ENCODE data around the gene USP40.

The USP40 gene

GRCh38 chr2:233476063-233476410 is 90.5 kb downstream of the USP40 start:
- Histone ChIP-seq H3K4me3 (ENCODE audit: insufficient read depth, low read length, poor library complexity, severe bottlenecking) (no peak overlapping the region), H3K27me3 (ENCODE audit: low read length) (no peaks in the 10 kb centered on the region), H3K4me2 (ENCODE audit: low read depth, low read length, poor library complexity, severe bottlenecking) (no peak overlapping the region), H4K20me1 (ENCODE audit: low read depth, low read length) (no peaks in the 10 kb centered on the region), H3F3A (ENCODE audit: insufficient read depth) (no peaks in the 10 kb centered on the region), H3K9me2 (replicated peaks; ENCODE audit: insufficient read depth, low read length) (no peaks in the 10 kb centered on the region), H3K79me2 (ENCODE audit: insufficient read depth, low read length) (no peaks in the 10 kb centered on the region), H3K9me3 (ENCODE audit: insufficient read depth, low read length) (no peaks in the 10 kb centered on the region), H3K9ac (ENCODE audit: low read length) (no peak overlapping the region), H3K27ac (ENCODE audit: low read depth, low read length) (no peak overlapping the region), H2AFZ (ENCODE audit: low read depth, low read length, severe bottlenecking) (no peak overlapping the region), H3K36me3 (ENCODE audit: low read length) (no peaks in the 10 kb centered on the region)
- no peak for TF ChIP-seq CTCF (IDR thresholded peaks at IDR 0.05; ENCODE audit: insufficient read depth, low read length, poor library complexity, severe bottlenecking)
- TF ChIP-seq EZH2phosphoT487 (conservative IDR thresholded peaks at IDR 0.05; ENCODE audit: low read length): no peak

- no peak overlapping the region for H2AFZ ChIP-seq (ENCODE audit: low read depth, low read length, severe bottlenecking)
- no peaks in the 10 kb centered on the region for H3K36me3 ChIP-seq (ENCODE audit: low read length)
- H3K27ac ChIP-seq (ENCODE audit: low read depth, low read length): no peak overlapping the region
- H3K9ac ChIP-seq (ENCODE audit: low read length): no peak overlapping the region
- no peaks in the 10 kb centered on the region for H3K9me2 ChIP-seq (replicated peaks; ENCODE audit: insufficient read depth, low read length)
- H3K27me3 ChIP-seq (ENCODE audit: low read length): no peaks in the 10 kb centered on the region
- no peaks in the 10 kb centered on the region for H3K9me3 ChIP-seq (ENCODE audit: insufficient read depth, low read length)
- H3K4me2 ChIP-seq (ENCODE audit: low read depth, low read length, poor library complexity, severe bottlenecking): no peak overlapping the region
- no peak overlapping the region for H3K4me3 ChIP-seq (ENCODE audit: insufficient read depth, low read length, poor library complexity, severe bottlenecking)
- no peaks in the 10 kb centered on the region for H3K79me2 ChIP-seq (ENCODE audit: insufficient read depth, low read length)
- TF ChIP-seq EZH2phosphoT487 (conservative IDR thresholded peaks at IDR 0.05; ENCODE audit: low read length) (no peak), CTCF (IDR thresholded peaks at IDR 0.05; ENCODE audit: insufficient read depth, low read length, poor library complexity, severe bottlenecking) (no peak)
- no peaks in the 10 kb centered on the region for H3F3A ChIP-seq (ENCODE audit: insufficient read depth)
- H4K20me1 ChIP-seq (ENCODE audit: low read depth, low read length): no peaks in the 10 kb centered on the region
These were observed 92.0 kb downstream of the USP40 start for GRCh38 chr2:233474308-233475160.

- Histone ChIP-seq H3K36me3 (ENCODE audit: low read length) (no peaks in the 10 kb centered on the region), H3K9ac (ENCODE audit: low read length) (no peak overlapping the region), H3K9me3 (ENCODE audit: insufficient read depth, low read length) (no peaks in the 10 kb centered on the region), H3K9me2 (replicated peaks; ENCODE audit: insufficient read depth, low read length) (no peaks in the 10 kb centered on the region), H3K4me2 (ENCODE audit: low read depth, low read length, poor library complexity, severe bottlenecking) (no peak overlapping the region), H3K79me2 (ENCODE audit: insufficient read depth, low read length) (no peaks in the 10 kb centered on the region), H3K27me3 (ENCODE audit: low read length) (no peaks in the 10 kb centered on the region), H3K27ac (ENCODE audit: low read depth, low read length) (no peak overlapping the region), H2AFZ (ENCODE audit: low read depth, low read length, severe bottlenecking) (no peak overlapping the region), H3K4me3 (ENCODE audit: insufficient read depth, low read length, poor library complexity, severe bottlenecking) (no peak overlapping the region), H3F3A (ENCODE audit: insufficient read depth) (no peaks in the 10 kb centered on the region), H4K20me1 (ENCODE audit: low read depth, low read length) (no peaks in the 10 kb centered on the region)
- no peak for TF ChIP-seq EZH2phosphoT487 (conservative IDR thresholded peaks at IDR 0.05; ENCODE audit: low read length)
These were observed 92.7 kb downstream of the USP40 start for GRCh38 chr2:233473878-233474277.

- Histone ChIP-seq H3K9me3 (ENCODE audit: insufficient read depth, low read length) (no peaks in the 10 kb centered on the region), H3K27ac (ENCODE audit: low read depth, low read length) (no peak overlapping the region), H3K27me3 (ENCODE audit: low read length) (no peaks in the 10 kb centered on the region), H4K20me1 (ENCODE audit: low read depth, low read length) (no peaks in the 10 kb centered on the region), H3K9me2 (replicated peaks; ENCODE audit: insufficient read depth, low read length) (no peaks in the 10 kb centered on the region), H3K36me3 (ENCODE audit: low read length) (no peaks in the 10 kb centered on the region), H3K4me2 (ENCODE audit: low read depth, low read length, poor library complexity, severe bottlenecking) (no peak overlapping the region), H3F3A (ENCODE audit: insufficient read depth) (no peaks in the 10 kb centered on the region), H3K79me2 (ENCODE audit: insufficient read depth, low read length) (no peaks in the 10 kb centered on the region), H3K4me3 (ENCODE audit: insufficient read depth, low read length, poor library complexity, severe bottlenecking) (no peak overlapping the region), H3K9ac (ENCODE audit: low read length) (no peak overlapping the region), H2AFZ (ENCODE audit: low read depth, low read length, severe bottlenecking) (no peak overlapping the region)
- TF ChIP-seq CTCF (IDR thresholded peaks at IDR 0.05; ENCODE audit: insufficient read depth, low read length, poor library complexity, severe bottlenecking) (no peak), EZH2phosphoT487 (conservative IDR thresholded peaks at IDR 0.05; ENCODE audit: low read length) (no peak)
These were observed 93.2 kb downstream of the USP40 start for GRCh38 chr2:233473386-233473791.
